ENCODE measurements around the gene PTP4A2. TPM values are rescaled to one million over a fixed set of nuclear protein-coding genes. Genes with fewer than 3 reads are reported as not detected.
"Not testable (repeated sequence)": the region's sequence is repeated elsewhere in the genome, so short reads cannot be mapped to it uniquely, and the experiment has no call there.

PTP4A2 gene
- total RNA-seq, 1 donor from 2014 or later, result 249 TPM

- peak; percentile 80 for DNase-seq (ENCODE audit: missing footprints)
- ATAC-seq, result peak; percentile 40
- intact Hi-C loops (cut with DNase I), result no loop called here
Measured at GRCh38 chr1:31904339-31905092, 33.7 kb downstream of the PTP4A2 start.

DNA sequence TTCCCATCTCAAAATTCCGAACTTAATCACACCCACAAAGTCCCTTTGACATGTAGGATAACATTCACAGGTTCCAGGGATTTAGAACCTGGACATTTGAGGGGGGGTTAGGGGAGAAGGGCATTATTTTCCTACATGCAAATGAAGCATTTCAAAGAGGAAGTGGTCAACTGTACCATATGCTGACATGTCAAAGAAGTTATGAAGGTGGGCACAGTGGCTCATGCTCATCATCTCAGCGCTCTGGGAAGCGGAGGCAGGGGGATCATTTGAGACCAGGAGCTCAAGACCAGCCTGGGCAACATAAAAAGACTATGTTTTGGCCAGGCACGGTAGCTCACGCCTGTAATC is 35.7 kb downstream of the PTP4A2 start:
- ATAC-seq (no peak), DNase-seq (ENCODE audit: missing footprints) (no peak)
- intact Hi-C loops (cut with DNase I), result no loop called here

GRCh38 chr1:31901838-31902509 is 36.2 kb downstream of the PTP4A2 start:
- no peak for ATAC-seq
- DNase-seq (ENCODE audit: missing footprints), result no peak
- intact Hi-C loops (cut with DNase I), result no loop called here

GRCh38 chr1:31900790-31901189 is 37.4 kb downstream of the PTP4A2 start:
- ATAC-seq, result no peak
- DNase-seq (ENCODE audit: missing footprints), result no peak
- intact Hi-C loops (cut with DNase I), result no loop called here

DNA sequence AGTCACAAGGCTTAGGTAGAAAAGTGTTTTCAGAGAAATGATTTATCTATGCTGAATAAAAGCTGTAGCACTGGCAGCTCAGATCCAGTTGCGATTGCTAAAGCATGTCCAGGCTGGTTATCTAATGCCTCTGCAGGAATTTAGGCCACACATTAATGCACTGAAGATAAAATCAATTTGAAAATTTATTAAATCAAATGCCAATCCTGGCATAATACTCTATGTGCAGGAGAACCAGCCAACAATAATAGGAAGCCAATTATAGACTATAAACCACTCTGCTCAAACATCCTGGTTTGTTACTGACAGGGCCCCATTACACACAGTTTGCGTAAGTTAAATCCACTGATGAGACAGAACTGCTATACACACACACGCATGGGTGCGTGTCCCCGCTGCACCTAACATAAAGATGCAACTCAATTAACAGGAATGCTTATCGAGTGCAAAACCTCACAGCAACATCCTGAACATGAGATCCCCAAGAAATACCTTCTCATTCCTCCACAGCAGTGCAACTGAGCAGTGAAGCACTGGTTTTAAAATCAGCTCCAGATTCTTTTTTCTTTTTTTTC is 40.6 kb downstream of the PTP4A2 start:
- no peak for DNase-seq (ENCODE audit: missing footprints)
- intact Hi-C loops (cut with DNase I), result no loop called here
- no peak for ATAC-seq

- DNase-seq (ENCODE audit: missing footprints); ATAC-seq; intact Hi-C loops (cut with DNase I): not testable (repeated sequence)
Measured at GRCh38 chr1:31895474-31896198, 42.5 kb downstream of the PTP4A2 start.

DNA sequence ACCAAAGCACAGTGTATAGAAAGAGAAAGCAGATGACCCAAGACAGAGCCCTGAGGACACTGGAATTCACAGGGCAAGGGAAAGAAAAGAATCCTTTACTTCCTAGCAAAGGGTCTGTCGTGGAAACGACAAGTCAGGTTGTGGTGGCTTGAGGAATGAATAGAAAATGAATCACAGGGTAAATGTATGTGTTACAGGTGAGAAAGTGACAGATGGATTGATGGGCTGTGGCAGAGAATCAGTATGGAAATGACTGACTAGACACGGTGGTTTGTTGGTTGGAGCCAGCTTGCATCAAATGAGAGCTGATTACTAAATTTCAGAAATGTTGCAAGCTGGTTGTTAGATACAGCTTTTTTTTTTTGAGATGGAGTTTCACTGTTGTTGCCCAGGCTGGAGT is 46.9 kb downstream of the PTP4A2 start:
- intact Hi-C loops (cut with DNase I), result no loop called here
- ATAC-seq (no peak), DNase-seq (ENCODE audit: missing footprints) (no peak)

DNA sequence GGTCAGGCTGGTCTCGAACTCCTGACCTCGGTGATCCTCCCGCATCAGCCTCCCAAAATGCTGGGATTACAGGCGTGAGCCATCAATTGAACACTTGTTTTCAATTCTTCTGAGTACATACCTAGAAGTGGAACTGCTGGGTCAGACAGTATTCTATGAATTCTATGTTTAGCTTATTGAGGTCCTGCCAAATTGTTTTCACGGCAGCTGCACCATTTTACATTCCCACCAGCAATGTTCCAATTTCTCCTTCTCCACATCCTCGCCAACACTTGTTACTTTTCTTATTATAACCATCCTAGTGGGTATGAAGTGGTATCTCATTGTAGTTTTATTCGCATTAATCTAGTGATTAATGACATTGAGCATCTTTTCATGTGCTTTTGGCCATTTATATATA is 49.9 kb downstream of the PTP4A2 start:
- no peak for ATAC-seq

DNA sequence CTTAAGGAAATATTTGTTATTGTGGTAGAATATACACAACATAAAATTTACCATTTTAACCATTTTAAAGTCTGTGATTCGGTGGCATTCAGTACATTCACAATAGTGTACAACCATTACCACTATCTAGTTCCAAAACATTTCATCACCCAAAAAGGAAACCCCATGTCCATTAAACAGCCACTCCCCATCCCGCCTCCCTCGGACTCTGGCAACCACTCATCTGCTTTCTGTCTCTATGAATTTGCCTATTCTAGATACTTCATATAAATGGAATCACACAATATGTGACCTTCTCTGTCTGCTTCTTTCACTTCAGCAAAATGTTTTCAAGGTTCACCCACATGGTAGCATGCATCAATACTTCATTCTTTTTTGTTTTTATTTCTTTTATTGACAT is 51.3 kb downstream of the PTP4A2 start:
- DNase-seq (ENCODE audit: missing footprints) (no peak), ATAC-seq (no peak)
- intact Hi-C loops (cut with DNase I), result no loop called here

More for the DNA sequence above, 49.9 kb downstream of the PTP4A2 start:
- DNase-seq (ENCODE audit: missing footprints), result no peak
- intact Hi-C loops (cut with DNase I), result no loop called here

DNA sequence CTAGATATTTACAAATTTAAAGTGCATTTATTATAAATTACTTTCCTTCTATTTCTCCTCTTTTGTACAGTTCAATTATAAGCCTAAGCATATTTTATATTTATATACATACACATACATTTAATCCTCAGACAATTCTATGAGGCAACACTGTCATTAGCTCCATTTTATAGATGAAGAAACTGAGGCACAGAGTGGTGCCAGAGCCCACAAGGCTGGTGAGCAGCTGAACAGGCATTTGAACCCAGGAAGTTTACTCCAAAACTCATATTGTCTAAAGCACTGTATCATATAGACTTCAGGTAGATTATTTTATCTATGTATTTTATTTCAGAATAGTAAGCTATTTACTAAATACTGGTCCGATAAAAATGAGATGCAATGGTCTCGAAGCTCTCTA is 52.3 kb downstream of the PTP4A2 start:
- ATAC-seq (no peak), DNase-seq (ENCODE audit: missing footprints) (no peak)
- intact Hi-C loops (cut with DNase I), result no loop called here

GRCh38 chr1:31883357-31883942 is 54.7 kb downstream of the PTP4A2 start:
- no peak for DNase-seq (ENCODE audit: missing footprints)
- ATAC-seq, result no peak
- intact Hi-C loops (cut with DNase I), result loop anchor here (5.0 kb wide), 1 partner anchor 79 kb away; no protein-coding TSS in a partner anchor

DNA sequence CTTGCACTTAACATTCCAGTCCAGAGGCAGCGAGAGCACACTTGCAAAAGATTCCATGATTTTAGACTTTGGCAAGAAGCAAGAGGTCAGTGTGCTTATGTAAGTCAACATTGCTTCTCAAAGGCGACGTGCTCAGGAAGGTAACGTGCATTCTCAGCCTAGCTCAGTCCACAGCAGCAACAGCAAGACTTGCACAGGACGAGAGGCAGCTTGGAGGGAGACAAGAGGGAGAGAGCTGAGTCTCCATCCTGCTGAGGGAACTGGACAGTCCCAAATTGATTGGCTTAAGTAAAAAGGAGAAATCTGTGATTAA is 56.5 kb downstream of the PTP4A2 start:
- ATAC-seq (no peak), DNase-seq (ENCODE audit: missing footprints) (no peak)
- intact Hi-C loops (cut with DNase I), result loop anchor here (5.0 kb wide), 1 partner anchor 81 kb away; no protein-coding TSS in a partner anchor

GRCh38 chr1:31880957-31881687 is 57.0 kb downstream of the PTP4A2 start:
- ATAC-seq (no peak), DNase-seq (ENCODE audit: missing footprints) (no peak)
- intact Hi-C loops (cut with DNase I), result loop anchor here (5.0 kb wide), 1 partner anchor 81 kb away; no protein-coding TSS in a partner anchor

GRCh38 chr1:31879981-31880608 is 58.1 kb downstream of the PTP4A2 start:
- peak; percentile 55 for ATAC-seq
- intact Hi-C loops (cut with DNase I), result loop anchor here (5.0 kb wide), 1 partner anchor 82 kb away; no protein-coding TSS in a partner anchor
- no peak for DNase-seq (ENCODE audit: missing footprints)

- no peak for DNase-seq (ENCODE audit: missing footprints)
- peak; percentile 61 for ATAC-seq
- intact Hi-C loops (cut with DNase I), result no loop called here
Measured at GRCh38 chr1:31878058-31878457, 60.1 kb downstream of the PTP4A2 start.

- intact Hi-C loops (cut with DNase I), result no loop called here
- ATAC-seq, result peak; percentile 20
- DNase-seq (ENCODE audit: missing footprints), result no peak
Measured at GRCh38 chr1:31877544-31877943, 60.6 kb downstream of the PTP4A2 start.

- no peak for ATAC-seq
- intact Hi-C loops (cut with DNase I), result no loop called here
Measured at GRCh38 chr1:31875636-31876236, 62.4 kb downstream of the PTP4A2 start.

DNA sequence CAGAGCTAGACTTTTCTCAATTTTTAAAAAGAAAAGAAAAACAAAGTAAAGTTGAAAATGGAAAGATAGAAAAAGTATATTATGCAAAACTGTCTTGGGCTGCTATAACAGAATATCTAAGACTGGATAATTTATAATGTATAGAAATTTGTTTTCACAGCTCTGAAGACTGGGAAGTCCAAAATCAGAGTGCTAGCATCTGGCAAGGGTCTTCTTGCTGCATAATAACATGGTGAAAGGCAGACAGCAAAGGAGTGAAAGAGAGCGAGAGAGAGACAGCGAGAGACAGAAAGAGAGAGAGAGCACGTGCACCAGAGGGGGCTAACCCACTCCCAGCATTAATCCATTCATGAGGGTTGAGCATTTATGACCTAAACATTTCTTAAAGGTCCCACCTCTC is 63.2 kb downstream of the PTP4A2 start:
- DNase-seq (ENCODE audit: missing footprints) (no peak), ATAC-seq (no peak)
- intact Hi-C loops (cut with DNase I), result no loop called here

More at GRCh38 chr1:31875636-31876236, 62.4 kb downstream of the PTP4A2 start:
- no peak for DNase-seq (ENCODE audit: missing footprints)
